ENCODE data around the gene LGALSL. TPM values are rescaled to one million over a fixed set of nuclear protein-coding genes. Genes with fewer than 3 reads are reported as not detected.

LGALSL gene
- total and polyA plus RNA-seq, 5 donors = 8.1 to 19.1 (median 13.2) TPM

DNA sequence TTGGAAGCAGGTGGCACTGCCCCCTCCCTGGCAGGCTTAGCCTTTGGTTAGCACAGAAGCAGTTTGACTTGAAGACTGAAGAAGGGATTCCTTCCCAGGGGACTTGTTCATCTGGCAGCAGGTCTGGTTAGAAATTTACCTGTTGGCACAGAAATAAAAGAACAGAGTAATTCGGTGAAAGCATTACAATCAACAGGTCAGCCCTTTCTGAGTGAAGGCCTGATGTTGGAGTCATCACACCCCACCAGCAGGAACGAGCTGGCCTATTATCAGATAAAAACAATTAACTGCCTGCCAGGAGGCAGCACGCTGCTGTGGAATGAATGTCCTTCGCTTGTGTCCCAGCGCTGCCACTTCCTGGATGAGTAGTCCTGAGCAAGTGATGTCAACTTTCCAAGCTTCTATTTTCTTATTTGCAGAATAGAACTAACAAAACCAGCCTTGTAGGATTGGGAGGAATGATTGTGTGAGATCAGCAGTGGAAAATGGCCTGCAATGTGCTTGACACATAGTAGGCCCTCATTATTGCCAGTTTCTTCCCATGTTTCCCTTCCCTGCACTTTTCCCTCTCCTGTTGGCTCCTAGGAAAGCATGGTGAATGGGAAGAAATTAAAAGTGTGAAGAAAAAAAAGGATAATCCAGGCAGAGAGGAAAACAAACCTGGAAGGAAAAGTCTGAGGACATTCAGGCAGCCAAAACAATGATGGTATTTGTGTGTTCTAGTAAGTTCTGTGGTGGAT lies 29.0 kb downstream of the LGALSL start:
- Histone ChIP-seq H3K4me3 (ENCODE audit: low read length) (no peak overlapping the region), H3K4me1 (ENCODE audit: control insufficient read depth, insufficient read depth, low read length) (no peaks in the 10 kb centered on the region), H3K27me3 (ENCODE audit: control insufficient read depth, insufficient read depth) (no peaks in the 10 kb centered on the region), H3K27ac (ENCODE audit: low read length) (no peak overlapping the region), H3K9me3 (ENCODE audit: control insufficient read depth, low read length) (no peaks in the 10 kb centered on the region)
- 31% methylated on average over 5 of the region's 5 CpGs for WGBS
- intact Hi-C loops (cut with DNase I) = loop anchor here in 1 of 4 donors (10.0 kb wide), 1 partner anchor 428 kb away; no protein-coding TSS in a partner anchor
- ATAC-seq (peak; percentile 52 to 82), DNase-seq (peak in 1 of 3 donors; percentile 52)

DNA sequence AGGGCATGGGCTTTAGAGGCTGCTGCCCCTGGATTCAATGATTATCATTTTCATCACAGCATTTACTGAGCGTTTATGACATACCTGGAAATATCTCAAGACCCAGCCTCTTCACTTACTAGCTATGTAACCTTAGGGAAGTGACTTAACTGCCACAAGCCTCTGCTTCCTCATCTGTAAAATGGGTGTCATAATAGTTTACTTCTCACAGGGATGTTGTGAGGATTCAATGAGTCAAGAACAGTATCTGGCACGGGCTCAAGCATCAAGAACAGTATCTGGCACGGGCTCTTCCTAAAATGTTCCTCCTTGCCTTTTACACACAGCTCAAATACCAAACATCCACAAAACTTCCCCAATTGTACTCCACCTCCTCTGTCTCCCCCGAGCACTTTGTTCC lies 31.4 kb downstream of the LGALSL start:
- no peak overlapping the region for H3K27ac ChIP-seq (ENCODE audit: low read length)
- 72% methylated on average over 4 of the region's 4 CpGs for WGBS
- no peak for ATAC-seq
- no peak for DNase-seq
- intact Hi-C loops (cut with DNase I) = loop anchor here (5.0 to 10.0 kb wide), 3 partner anchors 153 to 438 kb away; no protein-coding TSS in a partner anchor
- H3K4me1 ChIP-seq (ENCODE audit: control insufficient read depth, insufficient read depth, low read length) = no peaks in the 10 kb centered on the region
- H3K9me3 ChIP-seq (ENCODE audit: control insufficient read depth, low read length) = no peaks in the 10 kb centered on the region
- H3K4me3 ChIP-seq (ENCODE audit: low read length) = no peak overlapping the region
- no peaks in the 10 kb centered on the region for H3K27me3 ChIP-seq (ENCODE audit: control insufficient read depth, insufficient read depth)

DNA sequence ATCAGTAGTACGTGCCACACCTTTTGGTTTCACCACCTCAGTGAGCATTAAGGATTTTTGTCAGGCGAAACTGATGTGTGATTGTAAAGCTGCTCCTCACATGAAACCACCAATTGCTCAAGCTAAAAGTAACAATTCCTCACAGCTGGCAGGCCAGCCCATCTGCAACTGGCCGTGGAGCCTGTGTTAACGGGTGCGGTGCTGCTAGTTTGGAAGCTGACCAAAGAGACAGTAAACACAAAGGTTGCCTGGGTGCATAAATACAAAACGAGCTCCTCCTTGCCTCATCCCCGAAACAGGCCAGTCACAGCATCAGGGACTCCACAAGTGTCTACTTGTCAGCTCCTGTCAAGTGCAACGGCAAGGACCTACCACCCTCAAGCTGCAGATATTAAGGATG lies 32.0 kb downstream of the LGALSL start:
- WGBS = 39% methylated on average over 8 of the region's 8 CpGs
- Histone ChIP-seq H3K27me3 (ENCODE audit: control insufficient read depth, insufficient read depth) (no peaks in the 10 kb centered on the region), H3K9me3 (ENCODE audit: control insufficient read depth, low read length) (no peaks in the 10 kb centered on the region), H3K4me3 (ENCODE audit: low read length) (no peak overlapping the region), H3K4me1 (ENCODE audit: control insufficient read depth, insufficient read depth, low read length) (no peaks in the 10 kb centered on the region), H3K27ac (ENCODE audit: low read length) (no peak overlapping the region)
- intact Hi-C loops (cut with DNase I) = loop anchor here (5.0 to 10.0 kb wide), 3 partner anchors 154 to 439 kb away; no protein-coding TSS in a partner anchor
- DNase-seq (peak; percentile 34 to 67 (median 62)), ATAC-seq (peak; percentile 63 to 78)

DNA sequence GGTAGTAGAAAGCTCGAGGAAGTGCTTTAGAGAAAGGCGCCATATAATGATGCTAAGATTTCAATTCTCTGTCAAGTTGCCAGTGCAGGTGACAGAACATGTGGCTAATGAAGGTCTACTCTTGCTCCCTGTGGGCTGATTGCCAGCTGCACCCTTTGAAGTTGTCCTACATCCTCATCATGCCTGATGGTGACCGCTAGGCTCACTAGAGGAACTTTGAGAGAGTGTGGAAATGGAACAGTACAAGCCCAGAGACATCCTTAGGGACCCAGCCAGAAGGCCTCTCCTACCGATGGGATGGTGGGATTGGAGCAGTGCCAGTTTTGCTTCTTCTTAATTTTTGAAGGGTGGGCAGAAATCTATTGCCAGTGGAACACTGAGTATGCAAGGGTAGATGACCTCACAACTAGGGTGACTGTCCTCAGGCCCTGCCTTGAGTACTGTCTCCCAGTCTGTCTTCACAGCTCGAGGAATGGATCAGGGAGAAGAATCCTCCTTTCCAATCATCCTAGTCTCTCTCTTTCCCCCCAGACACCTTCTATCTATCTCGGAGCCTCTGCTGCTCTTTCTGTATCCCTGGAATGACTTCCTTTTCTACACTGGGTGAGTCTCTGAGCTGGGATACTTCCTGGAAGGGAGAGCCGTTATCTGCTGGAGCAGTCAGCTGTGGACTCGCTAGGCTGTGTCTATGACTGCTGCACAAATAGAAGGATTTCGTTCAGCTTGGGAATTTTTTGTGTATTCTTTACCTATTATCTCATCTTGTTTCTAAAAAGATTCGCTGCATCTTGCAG lies 33.5 kb downstream of the LGALSL start:
- intact Hi-C loops (cut with DNase I) = loop anchor here (1.0 to 10.0 kb wide), 5 partner anchors 155 to 440 kb away; no protein-coding TSS in a partner anchor
- WGBS = 54% methylated on average over 10 of the region's 10 CpGs
- DNase-seq (no peak), ATAC-seq (peak; percentile 32 to 55)
- Histone ChIP-seq H3K4me3 (ENCODE audit: low read length) (no peak overlapping the region), H3K27me3 (ENCODE audit: control insufficient read depth, insufficient read depth) (no peaks in the 10 kb centered on the region), H3K27ac (ENCODE audit: low read length) (no peak overlapping the region), H3K9me3 (ENCODE audit: control insufficient read depth, low read length) (no peaks in the 10 kb centered on the region), H3K4me1 (ENCODE audit: control insufficient read depth, insufficient read depth, low read length) (no peaks in the 10 kb centered on the region)

- peak; percentile 51 to 86 (median 84) for DNase-seq
These were observed 34.4 kb downstream of the LGALSL start for GRCh38 chr2:64488050-64488974.

GRCh38 chr2:64489081-64489751 lies 35.3 kb downstream of the LGALSL start:
- ATAC-seq (no peak), DNase-seq (no peak)
- H3K9me3 ChIP-seq (ENCODE audit: control insufficient read depth, low read length) = no peaks in the 10 kb centered on the region
- WGBS = 84% methylated on average over 5 of the region's 5 CpGs
- H3K27ac ChIP-seq (ENCODE audit: low read length) = no peak overlapping the region
- intact Hi-C loops (cut with DNase I) = loop anchor here (2.0 to 10.0 kb wide), 4 partner anchors 157 to 442 kb away; no protein-coding TSS in a partner anchor
- H3K4me1 ChIP-seq (ENCODE audit: control insufficient read depth, insufficient read depth, low read length) = no peaks in the 10 kb centered on the region
- no peak overlapping the region for H3K4me3 ChIP-seq (ENCODE audit: low read length)
- no peaks in the 10 kb centered on the region for H3K27me3 ChIP-seq (ENCODE audit: control insufficient read depth, insufficient read depth)

More at GRCh38 chr2:64488050-64488974, 34.4 kb downstream of the LGALSL start:
- Histone ChIP-seq H3K4me1 (ENCODE audit: control insufficient read depth, insufficient read depth, low read length) (no peaks in the 10 kb centered on the region), H3K27ac (ENCODE audit: low read length) (no peak overlapping the region), H3K27me3 (ENCODE audit: control insufficient read depth, insufficient read depth) (no peaks in the 10 kb centered on the region), H3K4me3 (ENCODE audit: low read length) (no peak overlapping the region), H3K9me3 (ENCODE audit: control insufficient read depth, low read length) (no peaks in the 10 kb centered on the region)
- WGBS = 51% methylated on average over 20 of the region's 20 CpGs
- peak; percentile 38 to 71 for ATAC-seq
- intact Hi-C loops (cut with DNase I) = loop anchor here (1.0 to 10.0 kb wide), 5 partner anchors 156 to 441 kb away; no protein-coding TSS in a partner anchor

DNA sequence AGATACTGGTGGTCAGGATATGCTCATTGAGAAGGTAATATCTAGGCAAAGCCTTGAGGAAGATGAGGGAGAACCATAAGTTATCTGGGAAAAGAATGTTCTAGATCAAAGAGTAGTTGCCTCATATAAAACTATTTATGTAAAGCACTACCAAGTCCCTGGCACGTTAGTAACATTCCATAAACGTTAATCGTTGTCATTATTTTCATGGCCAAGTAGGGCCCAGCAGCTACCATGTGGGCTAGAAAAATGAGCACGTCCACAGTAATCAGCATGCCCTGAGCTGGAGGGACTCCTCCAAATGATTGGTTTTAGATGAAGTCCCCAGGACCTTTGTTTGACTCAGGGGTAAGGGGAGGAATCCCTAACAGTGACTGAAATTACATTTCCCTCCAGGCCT lies 37.5 kb downstream of the LGALSL start:
- WGBS = 66% methylated on average over 4 of the region's 4 CpGs

DNA sequence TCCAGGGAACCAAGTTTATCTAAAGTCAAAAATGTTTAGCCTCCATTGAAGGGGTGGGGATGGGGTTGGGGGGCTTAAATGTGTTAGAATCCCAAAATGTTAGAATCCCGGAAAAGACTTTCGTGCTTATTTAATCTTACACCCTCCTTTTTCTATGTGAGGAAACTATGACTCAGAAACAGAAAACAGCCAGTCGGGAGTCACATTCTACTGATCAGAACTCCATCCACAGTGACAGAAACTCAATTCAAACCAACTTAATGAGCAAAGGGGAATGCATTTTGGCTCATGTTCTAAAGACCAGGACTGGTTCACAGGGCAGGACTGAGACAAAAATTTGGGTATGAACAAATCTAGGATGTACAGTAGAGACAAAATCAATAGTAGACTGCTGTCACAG lies 38.3 kb downstream of the LGALSL start:
- Histone ChIP-seq H3K4me3 (ENCODE audit: low read length) (no peak overlapping the region), H3K9me3 (ENCODE audit: control insufficient read depth, low read length) (no peaks in the 10 kb centered on the region), H3K4me1 (ENCODE audit: control insufficient read depth, insufficient read depth, low read length) (no peaks in the 10 kb centered on the region), H3K27ac (ENCODE audit: low read length) (no peak overlapping the region), H3K27me3 (ENCODE audit: control insufficient read depth, insufficient read depth) (no peaks in the 10 kb centered on the region)
- intact Hi-C loops (cut with DNase I) = no loop called here
- no peak for DNase-seq
- no peak for ATAC-seq
- WGBS = 77% methylated on average over 3 of the region's 3 CpGs

More for the DNA sequence above, 37.5 kb downstream of the LGALSL start:
- Histone ChIP-seq H3K27ac (ENCODE audit: low read length) (no peak overlapping the region), H3K9me3 (ENCODE audit: control insufficient read depth, low read length) (no peaks in the 10 kb centered on the region), H3K27me3 (ENCODE audit: control insufficient read depth, insufficient read depth) (no peaks in the 10 kb centered on the region), H3K4me3 (ENCODE audit: low read length) (no peak overlapping the region), H3K4me1 (ENCODE audit: control insufficient read depth, insufficient read depth, low read length) (no peaks in the 10 kb centered on the region)
- DNase-seq (no peak), ATAC-seq (no peak)
- intact Hi-C loops (cut with DNase I) = no loop called here

- Histone ChIP-seq H3K27ac (ENCODE audit: low read length) (no peak overlapping the region), H3K27me3 (ENCODE audit: control insufficient read depth, insufficient read depth) (no peaks in the 10 kb centered on the region), H3K4me3 (ENCODE audit: low read length) (no peak overlapping the region), H3K9me3 (ENCODE audit: control insufficient read depth, low read length) (no peaks in the 10 kb centered on the region), H3K4me1 (ENCODE audit: control insufficient read depth, insufficient read depth, low read length) (no peaks in the 10 kb centered on the region)
- ATAC-seq (no peak), DNase-seq (no peak)
- WGBS = 85% methylated on average over 3 of the region's 3 CpGs
- intact Hi-C loops (cut with DNase I) = no loop called here
These were observed 38.9 kb downstream of the LGALSL start for GRCh38 chr2:64492821-64493220.

- DNase-seq = no peak
- no peaks in the 10 kb centered on the region for H3K9me3 ChIP-seq (ENCODE audit: control insufficient read depth, low read length)
- H3K27me3 ChIP-seq (ENCODE audit: control insufficient read depth, insufficient read depth) = no peaks in the 10 kb centered on the region
- H3K4me3 ChIP-seq (ENCODE audit: low read length) = no peak overlapping the region
- H3K27ac ChIP-seq (ENCODE audit: low read length) = no peak overlapping the region
- no peaks in the 10 kb centered on the region for H3K4me1 ChIP-seq (ENCODE audit: control insufficient read depth, insufficient read depth, low read length)
- intact Hi-C loops (cut with DNase I) = no loop called here
- ATAC-seq = no peak
- 85% methylated on average over 4 of the region's 4 CpGs for WGBS
These were observed 39.8 kb downstream of the LGALSL start for GRCh38 chr2:64493788-64494187.

Measured in right cardiac atrium (tissue), 5 donors.